Measurements from ENCODE around the gene SOS1. TPM values are rescaled to one million over a fixed set of nuclear protein-coding genes. Genes with fewer than 3 reads are reported as not detected.

Gene SOS1
- polyA plus RNA-seq, 4 donors = 37.3 to 62.9 (median 53.0) TPM

- no peak for DNase-seq (ENCODE audit: low read depth in 4 of 4, low spot score in 2 of 4)
Observed at GRCh38 chr2:38978296-38978903, 142.5 kb downstream of the SOS1 start.

GRCh38 chr2:38977047-38977446, 143.8 kb downstream of the SOS1 start:
- no peak for DNase-seq (ENCODE audit: low read depth in 4 of 4, low spot score in 2 of 4)

- DNase-seq (ENCODE audit: low read depth in 4 of 4, low spot score in 2 of 4) = no peak
Observed at GRCh38 chr2:38975042-38975441, 145.8 kb downstream of the SOS1 start.

GRCh38 chr2:38973266-38973665, 147.6 kb downstream of the SOS1 start:
- DNase-seq (ENCODE audit: low read depth in 4 of 4, low spot score in 2 of 4) = no peak

DNA sequence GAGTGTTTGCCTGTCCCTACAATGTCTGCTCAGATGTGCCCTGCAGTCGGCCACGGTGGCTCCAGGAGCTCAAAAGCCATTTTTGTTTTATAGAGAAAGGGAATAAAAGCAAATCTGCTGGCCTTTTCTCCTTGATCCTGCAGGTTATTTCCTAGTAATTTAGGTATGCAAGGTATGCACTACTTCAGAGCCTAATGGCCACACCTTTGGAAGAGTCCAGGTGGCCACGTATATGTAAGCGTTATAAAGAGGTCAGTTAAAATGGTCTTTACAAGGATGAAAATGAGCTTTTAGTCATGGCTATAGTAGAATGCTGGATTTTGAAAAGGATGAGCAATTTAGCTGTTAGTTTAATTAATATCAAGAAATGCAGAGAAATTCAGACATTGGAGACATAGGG, 149.5 kb downstream of the SOS1 start:
- no peak for DNase-seq (ENCODE audit: low read depth in 4 of 4, low spot score in 2 of 4)

DNA sequence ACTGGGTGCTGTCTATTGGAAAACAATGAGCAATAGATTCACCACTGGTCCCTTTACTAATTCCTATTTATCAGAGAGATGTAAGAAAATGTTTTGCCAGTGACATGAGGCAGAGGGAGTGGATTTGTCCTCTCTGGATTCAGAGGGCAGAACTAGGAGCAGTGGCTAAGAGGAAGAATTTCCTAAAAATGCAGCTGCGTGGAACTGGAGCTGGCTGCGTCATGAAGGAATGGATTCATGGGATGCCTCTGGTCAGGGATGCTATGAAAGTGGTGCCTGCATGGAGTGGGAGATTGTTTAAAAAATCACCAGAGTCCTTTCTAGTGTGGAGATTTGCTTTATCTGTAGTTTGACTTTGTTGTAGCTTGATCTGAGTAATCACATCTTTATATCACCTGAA, 152.8 kb downstream of the SOS1 start:
- no peak for DNase-seq (ENCODE audit: low read depth in 4 of 4, low spot score in 2 of 4)

DNA sequence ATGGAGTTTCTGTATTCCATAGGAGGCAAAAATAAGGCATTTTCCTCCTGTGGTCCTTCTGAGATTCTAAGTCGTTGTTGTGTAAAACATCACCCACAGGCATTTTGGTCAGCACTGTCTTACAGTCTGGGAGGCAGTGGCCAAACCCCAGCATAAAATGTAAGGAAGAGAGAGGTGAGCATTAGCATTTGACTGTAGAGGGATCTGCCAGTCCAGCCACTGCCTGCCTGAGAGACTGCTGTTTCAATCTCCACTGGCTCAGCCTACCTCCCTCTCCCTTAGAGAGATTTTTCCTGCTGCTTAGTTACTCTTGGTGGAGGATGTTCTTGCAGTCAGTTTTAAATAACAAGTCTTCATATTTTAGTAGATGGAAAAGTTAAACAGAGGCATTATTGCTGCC, 154.2 kb downstream of the SOS1 start:
- DNase-seq (ENCODE audit: low read depth in 4 of 4, low spot score in 2 of 4) = no peak

DNA sequence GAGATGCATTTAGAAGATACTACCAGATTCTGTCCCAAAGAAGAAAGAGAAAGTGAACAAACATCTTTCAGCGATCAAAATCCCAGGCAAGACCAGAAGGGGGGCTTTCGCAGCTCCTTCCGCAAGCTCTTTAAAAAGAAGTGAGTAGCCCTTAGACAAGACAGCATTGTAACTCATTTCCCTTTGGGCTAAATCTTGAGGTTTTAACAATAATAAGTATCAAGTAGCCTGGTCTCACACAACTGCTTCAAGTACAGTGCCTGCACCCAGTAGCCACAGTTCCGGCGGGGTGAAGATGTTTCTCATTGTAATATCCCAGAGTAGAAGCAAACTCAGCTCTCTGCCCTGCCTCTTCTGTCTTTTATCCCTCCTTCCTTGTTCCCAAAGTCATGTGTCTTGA, 154.8 kb downstream of the SOS1 start:
- DNase-seq (ENCODE audit: low read depth in 4 of 4, low spot score in 2 of 4) = no peak

DNA sequence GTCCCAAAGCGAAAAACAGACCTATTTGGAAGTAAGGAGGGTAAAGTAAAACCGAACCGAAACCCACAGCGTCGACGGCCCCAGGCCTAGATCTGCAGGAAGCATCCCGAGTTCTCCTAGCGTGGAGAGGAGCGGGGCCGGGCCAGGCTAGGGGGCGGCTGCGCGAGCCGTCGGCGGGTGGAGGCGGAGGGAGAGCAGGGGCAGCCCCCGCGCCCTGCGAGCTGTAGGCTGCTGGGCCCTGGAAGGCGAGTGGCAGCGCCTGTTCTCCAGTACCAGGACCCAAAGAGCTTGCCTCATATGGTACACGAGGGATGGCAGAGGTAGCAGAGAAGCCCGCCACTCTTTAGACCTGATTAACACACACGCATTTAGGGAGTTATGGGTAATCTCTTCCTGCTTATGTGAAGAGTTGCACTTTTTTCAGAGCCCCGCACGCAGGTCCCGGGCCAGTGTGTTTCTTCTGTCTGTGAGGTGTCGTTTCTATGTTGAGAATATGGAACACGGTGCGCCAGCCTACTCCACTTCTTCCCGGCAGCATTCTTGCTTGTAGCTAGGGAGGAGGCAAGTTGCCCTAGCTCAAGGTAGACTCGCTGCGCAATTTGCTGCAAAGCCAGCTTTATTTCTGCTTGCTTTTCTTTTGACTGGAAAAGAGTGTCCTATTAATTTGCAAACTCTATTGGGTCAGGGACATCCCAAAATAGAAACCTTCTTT, 160.1 kb downstream of the SOS1 start:
- DNase-seq (ENCODE audit: low read depth in 4 of 4, low spot score in 2 of 4) = peak in 3 of 4 donors; percentile 14 to 36 (median 15)

GRCh38 chr2:38959938-38960608, 160.8 kb downstream of the SOS1 start:
- DNase-seq (ENCODE audit: low read depth in 4 of 4, low spot score in 2 of 4) = peak; percentile 48 to 75 (median 66)

DNA sequence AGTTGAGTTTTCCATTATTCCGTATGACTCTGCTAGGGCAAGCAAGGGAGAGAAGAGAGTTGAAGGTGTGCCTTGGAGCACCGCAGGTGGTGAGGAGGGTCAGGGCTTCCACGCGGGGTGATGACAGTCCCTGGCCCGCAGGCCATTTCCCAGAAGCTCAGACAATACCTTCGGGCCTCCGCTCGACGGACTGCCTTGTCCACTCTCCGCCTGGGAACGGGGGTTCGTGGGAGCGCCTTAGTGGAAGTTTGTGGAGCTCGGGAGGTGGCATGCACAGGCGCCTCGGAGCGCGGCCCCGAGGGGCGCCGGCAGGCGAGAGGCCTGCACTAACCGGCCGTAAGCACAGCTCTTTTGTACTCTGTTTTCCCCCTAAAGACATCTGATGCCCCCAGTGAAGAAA, 161.4 kb downstream of the SOS1 start:
- DNase-seq (ENCODE audit: low read depth in 4 of 4, low spot score in 2 of 4) = no peak

- DNase-seq (ENCODE audit: low read depth in 4 of 4, low spot score in 2 of 4) = no peak
Observed at GRCh38 chr2:38957972-38958371, 162.9 kb downstream of the SOS1 start.

GRCh38 chr2:38951766-38952165, 169.1 kb downstream of the SOS1 start:
- no peak for DNase-seq (ENCODE audit: low read depth in 4 of 4, low spot score in 2 of 4)

DNA sequence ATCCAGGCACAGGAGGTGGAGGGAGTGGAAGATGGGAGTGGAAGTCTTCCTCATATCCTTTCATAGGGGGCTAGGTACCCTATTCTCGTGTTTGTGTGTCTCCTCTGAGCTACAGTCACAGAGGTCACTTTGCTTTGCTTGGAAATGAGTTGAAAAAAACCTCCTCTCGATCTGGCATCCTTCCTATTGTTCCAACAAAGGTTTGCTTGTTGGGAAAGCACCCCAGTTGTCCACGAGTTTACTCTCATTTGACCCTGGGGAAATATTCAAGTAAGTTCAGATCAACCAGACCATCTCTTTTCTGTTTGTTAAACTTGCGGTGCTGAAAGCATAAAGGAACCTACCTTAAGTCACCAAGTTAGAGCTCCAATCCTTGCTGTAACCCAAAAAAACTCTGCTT, 171.9 kb downstream of the SOS1 start:
- DNase-seq (ENCODE audit: low read depth in 4 of 4, low spot score in 2 of 4) = no peak

DNA sequence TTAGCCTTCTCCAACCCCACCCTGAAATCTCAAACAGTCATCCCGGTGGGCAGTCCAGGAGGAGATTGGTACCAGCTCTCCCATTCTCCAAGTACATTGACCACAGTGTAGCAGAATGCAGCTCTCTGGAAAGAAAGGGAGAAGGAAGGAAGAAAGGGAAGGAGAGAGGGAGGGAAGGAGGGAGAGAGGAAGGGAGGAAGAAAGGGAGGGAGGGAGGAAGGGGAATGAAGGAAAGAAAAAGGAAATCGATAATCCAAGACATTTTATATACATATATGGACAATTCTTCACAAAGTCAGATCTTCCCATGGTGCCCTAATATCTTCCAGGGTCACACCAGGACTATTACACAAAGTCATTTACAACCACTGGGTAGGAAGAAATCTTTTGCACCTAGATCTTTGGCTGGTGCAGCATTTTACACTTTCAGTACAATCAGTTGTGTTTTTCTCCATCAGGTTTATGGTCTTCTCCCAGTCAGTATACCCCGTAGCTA, 172.4 kb downstream of the SOS1 start:
- DNase-seq (ENCODE audit: low read depth in 4 of 4, low spot score in 2 of 4) = no peak

DNA sequence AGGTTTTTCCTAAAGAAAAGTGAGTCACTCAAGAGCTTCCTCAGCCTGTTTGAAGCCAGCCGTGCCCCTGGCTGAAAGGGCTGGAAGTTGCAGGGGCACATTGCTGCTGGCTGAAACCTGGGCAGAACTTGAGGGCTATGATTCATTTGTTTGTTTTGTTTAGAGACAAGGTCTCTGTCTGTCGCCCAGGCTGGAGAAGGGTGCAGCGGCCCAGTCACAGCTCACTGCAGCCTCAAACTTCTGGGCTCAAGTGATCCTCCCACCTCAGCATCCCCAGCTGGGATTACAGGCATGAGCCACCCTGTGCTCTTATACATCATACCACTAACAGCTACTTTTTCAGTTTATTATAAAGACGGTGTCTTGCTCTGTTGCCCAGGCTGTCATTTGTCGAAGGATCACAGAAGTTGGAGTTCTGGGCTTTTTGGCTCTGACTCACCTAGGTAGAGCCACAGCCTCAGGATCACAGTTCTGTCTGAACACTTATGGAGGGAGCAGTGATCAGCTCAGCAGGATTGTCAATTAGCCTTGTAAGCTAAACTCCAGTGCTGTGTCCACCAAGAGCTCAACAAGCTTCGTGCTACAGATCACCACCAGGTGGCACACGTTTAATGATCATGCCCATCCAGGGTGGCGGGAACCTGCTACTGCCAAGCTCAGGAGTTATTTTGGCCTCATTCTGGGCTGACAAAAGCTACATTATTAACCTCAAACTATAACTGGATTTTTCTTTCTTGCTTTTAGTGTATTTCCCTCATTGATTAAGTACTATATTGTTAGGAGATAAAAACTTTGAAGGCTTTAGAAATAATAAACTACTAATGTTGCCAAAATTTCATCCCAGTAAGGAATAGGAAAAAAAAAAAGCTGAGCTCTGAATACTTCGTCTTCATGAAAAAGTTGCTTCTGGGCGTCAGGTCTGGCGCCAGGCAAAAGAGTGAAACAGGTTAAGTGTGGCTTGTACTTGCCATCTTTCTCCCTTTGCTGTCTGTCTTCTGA, 173.3 kb downstream of the SOS1 start:
- DNase-seq (ENCODE audit: low read depth in 4 of 4, low spot score in 2 of 4) = peak; percentile 23 to 64 (median 30)

- no peak for DNase-seq (ENCODE audit: low read depth in 4 of 4, low spot score in 2 of 4)
Observed at GRCh38 chr2:38945911-38946310, 174.9 kb downstream of the SOS1 start.

DNA sequence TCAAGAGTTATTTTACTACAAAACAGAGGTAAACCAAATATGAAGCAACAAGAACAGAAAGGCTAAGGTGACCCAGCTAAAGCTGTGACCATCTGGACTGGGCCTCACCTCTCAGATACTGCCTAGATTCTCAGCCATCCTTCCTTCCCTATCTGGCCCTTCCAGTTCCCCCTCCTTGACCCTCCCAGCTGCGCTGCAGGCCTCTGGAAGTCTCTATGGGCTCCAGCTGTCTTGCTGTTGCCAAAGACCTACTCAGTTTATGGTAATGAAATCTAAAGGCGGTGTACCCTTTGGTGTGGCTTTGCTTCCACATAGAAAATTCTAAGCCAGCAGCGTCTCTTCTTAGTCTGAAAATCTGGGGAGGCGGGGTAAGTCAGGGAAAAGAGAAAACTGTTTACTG, 175.5 kb downstream of the SOS1 start:
- no peak for DNase-seq (ENCODE audit: low read depth in 4 of 4, low spot score in 2 of 4)

DNA sequence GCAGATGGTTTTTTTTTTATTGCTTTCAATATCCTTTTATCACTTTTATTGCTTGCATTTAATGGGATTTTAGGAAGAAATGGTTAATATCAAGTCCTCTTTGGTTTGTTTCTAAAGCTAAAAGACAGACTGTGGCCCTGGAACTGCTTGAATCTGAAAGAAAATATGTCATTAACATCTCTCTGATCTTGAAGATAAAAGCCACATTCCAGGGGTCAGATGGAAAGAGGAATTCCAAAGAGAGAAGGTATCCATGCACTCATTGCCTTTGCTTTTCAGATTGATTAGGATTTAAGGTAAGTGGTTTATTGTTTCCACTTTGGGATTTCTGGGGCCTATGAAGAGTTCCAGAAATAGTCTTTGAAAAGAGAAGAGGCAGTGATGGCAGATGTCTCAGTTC, 177.1 kb downstream of the SOS1 start:
- no peak for DNase-seq (ENCODE audit: low read depth in 4 of 4, low spot score in 2 of 4)

GRCh38 chr2:38940746-38941145, 180.1 kb downstream of the SOS1 start:
- DNase-seq (ENCODE audit: low read depth in 4 of 4, low spot score in 2 of 4) = no peak

GRCh38 chr2:38937548-38937947, 183.3 kb downstream of the SOS1 start:
- DNase-seq (ENCODE audit: low read depth in 4 of 4, low spot score in 2 of 4) = no peak
